HG02798 (cell line): ENCODE results near the gene FREM2.

Source experiments
- ATAC-seq: cut with Tn5 transposase; IDR thresholded peaks from one replicate; pipeline ENCODE4 v1.9.1; 2021; ENCODE audit warnings: mild to moderate bottlenecking; ENCODE audit not compliant: unreplicated experiment, poor library complexity

The FREM2 gene

GRCh38 chr13:38685431-38685830 lies 1.4 kb upstream of the FREM2 start:
- no peak for ATAC-seq

GRCh38 chr13:38685974-38686576 lies 802 bp upstream of the FREM2 start:
- ATAC-seq: no peak

GRCh38 chr13:38687246-38688229 lies 661 bp downstream of the FREM2 start:
- no peak for ATAC-seq

DNA sequence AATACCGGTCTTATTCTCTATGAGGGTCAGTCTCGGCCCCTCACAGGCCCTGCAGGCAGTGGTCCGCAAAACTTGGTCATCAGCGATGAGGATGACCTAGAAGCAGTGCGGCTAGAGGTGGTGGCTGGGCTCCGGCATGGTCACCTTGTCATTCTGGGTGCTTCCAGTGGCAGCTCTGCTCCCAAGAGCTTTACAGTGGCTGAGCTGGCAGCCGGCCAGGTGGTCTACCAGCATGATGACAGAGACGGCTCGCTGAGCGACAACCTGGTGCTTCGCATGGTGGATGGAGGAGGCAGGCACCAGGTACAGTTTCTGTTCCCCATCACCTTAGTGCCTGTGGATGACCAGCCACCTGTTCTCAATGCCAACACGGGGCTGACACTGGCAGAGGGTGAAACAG lies 1.8 kb downstream of the FREM2 start:
- no peak for ATAC-seq

- ATAC-seq: no peak
These were observed 3.4 kb downstream of the FREM2 start for GRCh38 chr13:38690231-38690630.

GRCh38 chr13:38693168-38693567 lies 6.3 kb downstream of the FREM2 start:
- ATAC-seq: no peak

DNA sequence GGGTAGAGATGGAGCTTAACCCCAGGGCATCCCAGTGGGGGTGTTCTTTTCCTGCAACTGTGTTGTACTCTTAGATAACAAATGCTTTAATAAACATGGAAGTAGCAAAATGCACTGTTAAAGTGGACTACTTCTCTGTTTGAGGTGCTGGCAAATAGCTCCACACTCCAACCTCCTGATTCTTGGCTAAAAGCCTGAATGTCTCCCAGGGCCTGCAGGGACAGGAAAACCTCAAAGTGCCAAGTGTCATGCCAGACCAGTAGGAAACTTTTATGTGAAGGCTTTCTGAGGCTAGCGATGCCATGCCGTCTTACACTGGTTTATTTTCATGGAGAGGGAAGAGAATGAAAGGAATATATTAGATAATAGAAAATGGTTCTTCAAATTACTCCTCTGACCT lies 6.8 kb downstream of the FREM2 start:
- ATAC-seq: no peak

GRCh38 chr13:38697197-38697596 lies 10.3 kb downstream of the FREM2 start:
- ATAC-seq: no peak

- ATAC-seq: no peak
These were observed 10.9 kb downstream of the FREM2 start for GRCh38 chr13:38697628-38698333.

DNA sequence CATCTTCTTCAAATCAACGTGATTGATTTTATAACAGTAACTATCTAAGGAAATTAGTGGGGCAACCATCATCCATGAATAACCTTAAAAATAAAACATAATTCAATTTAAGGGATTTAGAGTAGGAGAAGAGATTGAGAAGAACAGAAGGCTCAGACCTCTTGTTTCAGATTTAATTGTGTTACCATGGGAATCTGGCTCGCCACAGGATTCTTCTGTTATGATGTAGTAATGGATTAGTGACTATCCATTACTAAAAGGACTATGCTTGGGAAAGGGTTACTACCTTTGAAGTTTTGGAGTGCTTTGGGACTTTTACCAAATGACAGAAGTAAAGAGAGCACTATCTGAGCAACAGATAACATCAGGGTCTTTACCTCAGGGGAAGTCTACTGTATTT lies 13.2 kb downstream of the FREM2 start:
- ATAC-seq: no peak

- ATAC-seq: no peak
These were observed 15.8 kb downstream of the FREM2 start for GRCh38 chr13:38702669-38703068.

DNA sequence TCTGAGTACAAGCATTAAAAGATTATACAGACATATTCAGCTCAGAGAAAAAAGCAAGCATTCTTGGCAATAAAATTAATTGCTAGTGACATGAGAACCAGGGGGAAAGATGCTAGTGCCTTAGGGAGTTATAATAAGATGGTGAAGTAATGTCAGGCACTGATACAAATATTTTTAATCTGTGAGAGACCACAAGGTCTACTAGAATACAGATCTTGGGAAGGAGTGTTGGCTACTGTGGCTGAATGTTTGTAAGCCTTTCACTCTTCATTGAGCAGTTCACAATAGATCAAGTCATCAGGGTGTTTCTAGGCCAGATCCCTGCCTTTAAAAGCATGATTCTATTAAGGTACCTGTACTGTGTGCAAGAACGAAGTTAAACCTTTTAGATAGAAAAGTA lies 16.4 kb downstream of the FREM2 start:
- ATAC-seq: no peak

- ATAC-seq: no peak
These were observed 18.5 kb downstream of the FREM2 start for GRCh38 chr13:38705365-38705764.

GRCh38 chr13:38707460-38707859 lies 20.6 kb downstream of the FREM2 start:
- no peak for ATAC-seq

GRCh38 chr13:38713046-38713445 lies 26.2 kb downstream of the FREM2 start:
- ATAC-seq: no peak

GRCh38 chr13:38718374-38718773 lies 31.5 kb downstream of the FREM2 start:
- ATAC-seq: no peak

GRCh38 chr13:38730332-38730731 lies 43.5 kb downstream of the FREM2 start:
- ATAC-seq: no peak

GRCh38 chr13:38733146-38733545 lies 46.3 kb downstream of the FREM2 start:
- ATAC-seq: no peak

DNA sequence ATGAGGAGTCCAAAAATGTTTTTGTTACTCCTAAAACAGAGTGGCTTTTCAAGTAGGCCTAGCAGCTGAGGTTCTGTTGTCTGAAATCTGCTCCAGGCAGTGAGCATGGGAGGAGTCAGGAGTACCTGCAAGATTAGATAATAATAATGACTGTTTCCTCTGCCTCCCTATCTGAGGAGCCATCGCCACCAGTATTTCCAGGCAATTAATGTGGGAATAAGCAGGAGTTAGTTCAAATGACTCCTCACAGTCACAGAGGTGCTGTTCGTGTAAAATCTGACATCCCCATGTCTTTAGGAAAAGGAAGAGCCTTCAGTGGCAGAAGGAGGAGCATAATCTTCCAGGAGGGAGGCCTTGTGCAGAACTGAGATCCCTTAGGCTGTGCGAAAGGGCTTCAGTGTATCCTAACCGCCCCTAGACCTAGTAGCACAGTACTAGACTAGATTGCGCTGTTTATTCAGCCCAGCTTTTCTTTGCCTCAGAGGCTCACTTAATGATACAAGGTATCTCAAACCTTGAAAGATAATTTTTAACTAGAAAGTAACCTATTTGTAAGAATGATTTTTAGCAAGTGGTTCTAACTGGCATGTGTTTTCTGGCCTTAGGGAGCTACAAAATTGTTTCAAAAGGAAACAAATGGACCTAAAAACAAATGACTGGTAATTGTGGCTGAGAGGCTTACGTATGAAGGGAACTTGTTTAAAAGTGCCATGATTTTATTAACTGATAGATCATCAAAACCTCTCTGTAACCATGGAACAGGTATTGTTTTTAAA lies 49.0 kb downstream of the FREM2 start:
- ATAC-seq: no peak

DNA sequence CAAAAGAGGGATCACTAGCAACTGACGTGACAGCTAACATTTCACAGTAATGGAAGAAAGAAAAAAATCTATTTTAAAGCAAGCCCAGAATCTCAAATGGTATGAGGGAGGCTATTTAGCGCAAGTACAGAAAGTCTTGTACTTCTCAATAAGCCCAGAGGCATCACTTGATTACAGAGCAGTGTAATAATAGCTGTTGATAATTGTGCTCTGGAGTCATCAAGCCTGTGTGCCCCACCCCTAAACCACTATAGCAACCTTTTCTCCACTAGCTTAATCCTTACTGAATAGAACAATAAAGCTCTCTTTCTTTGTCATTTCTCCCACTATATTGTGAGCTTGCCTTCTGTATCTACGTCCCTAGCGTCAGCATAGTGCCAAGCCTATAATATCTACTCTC lies 56.6 kb downstream of the FREM2 start:
- ATAC-seq: no peak
